Mucosa of rectum (tissue), 2 donors: Measurements from ENCODE around the gene TH.

ENCODE experiments used
- H3K27ac ChIP-seq, 2 donors: one replicate each; pipeline ENCODE4 v1.7.0; 2013; ENCODE audit warnings: inconsistent platforms in 2 of 2, low read depth in 2 of 2, low read length in 2 of 2
- H3K27me3 ChIP-seq, 2 donors: one replicate each; pipeline ENCODE4 v1.7.0; 2013; ENCODE audit warnings: low read length in 2 of 2; ENCODE audit not compliant: control insufficient read depth in 2 of 2, insufficient read depth in 2 of 2
- H3K36me3 ChIP-seq, 2 donors: one replicate each; pipeline ENCODE4 v1.7.0; 2013; ENCODE audit warnings: low read length in 2 of 2; ENCODE audit not compliant: control insufficient read depth in 2 of 2, insufficient read depth in 2 of 2
- H3K4me1 ChIP-seq, 2 donors: one replicate each; pipeline ENCODE4 v1.7.0; 2013; ENCODE audit warnings: low read length in 2 of 2, mild to moderate bottlenecking in 1 of 2; ENCODE audit not compliant: control insufficient read depth in 2 of 2, insufficient read depth in 2 of 2
- H3K4me3 ChIP-seq, 2 donors: one replicate each; pipeline ENCODE4 v1.7.0; 2013; ENCODE audit warnings: low read length in 2 of 2
- H3K9ac ChIP-seq, 2 donors: one replicate each; pipeline ENCODE4 v1.7.0; 2013; ENCODE audit warnings: low read length in 2 of 2, low read depth in 1 of 2, mild to moderate bottlenecking in 1 of 2
- H3K9me3 ChIP-seq, 2 donors: one replicate each; pipeline ENCODE4 v1.7.0; 2013; ENCODE audit warnings: low read length in 2 of 2; ENCODE audit not compliant: control insufficient read depth in 2 of 2
- donor health status: healthy.
- donor health status: Normal muscosa, but diverticular disease.

TH gene

GRCh38 chr11:2149460-2149859, 22.2 kb downstream of the TH start:
- Histone ChIP-seq H3K4me1 (peaks cover 4 to 5% of the 10 kb centered on the region in 2 donors), H3K27me3 (peaks cover 30 to 48% of the 10 kb centered on the region in 2 donors), H3K9me3 (no peaks in the 10 kb centered on the region), H3K9ac (no peak overlapping the region), H3K27ac (no peak overlapping the region), H3K36me3 (no peaks in the 10 kb centered on the region), H3K4me3 (no peak overlapping the region)

DNA sequence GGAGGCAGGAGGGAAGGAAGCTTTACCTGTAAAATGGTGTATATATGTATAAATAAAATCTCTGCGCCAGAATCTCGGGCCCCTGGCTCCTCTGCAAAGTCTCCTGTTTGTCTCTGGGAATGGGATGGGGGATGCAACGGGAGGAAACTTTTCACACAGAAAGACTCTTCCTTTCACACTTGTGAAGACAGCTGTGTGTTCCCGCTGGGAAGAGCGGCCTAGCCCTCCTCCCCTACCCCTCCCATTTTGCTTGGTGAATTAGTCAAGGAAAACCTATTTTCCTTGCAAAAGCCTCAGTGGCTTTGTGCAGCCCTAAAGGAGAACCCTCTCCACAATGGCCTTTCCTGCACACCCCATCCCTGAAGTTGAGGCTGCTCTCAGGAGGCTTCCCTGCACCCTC, 23.0 kb downstream of the TH start:
- Histone ChIP-seq H3K4me1 (peaks cover 4 to 5% of the 10 kb centered on the region in 2 donors), H3K4me3 (no peak overlapping the region), H3K9me3 (no peaks in the 10 kb centered on the region), H3K36me3 (no peaks in the 10 kb centered on the region), H3K9ac (no peak overlapping the region), H3K27ac (no peak overlapping the region), H3K27me3 (peaks cover 30 to 55% of the 10 kb centered on the region in 2 donors)

GRCh38 chr11:2147391-2147790, 24.2 kb downstream of the TH start:
- Histone ChIP-seq H3K9me3 (no peaks in the 10 kb centered on the region), H3K27me3 (peaks cover 38 to 64% of the 10 kb centered on the region in 2 donors), H3K4me1 (peaks cover 4 to 5% of the 10 kb centered on the region in 2 donors), H3K27ac (no peak overlapping the region), H3K4me3 (no peak overlapping the region), H3K9ac (no peak overlapping the region), H3K36me3 (no peaks in the 10 kb centered on the region)

GRCh38 chr11:2146051-2146450, 25.6 kb downstream of the TH start:
- no peak overlapping the region for H3K4me3 ChIP-seq

GRCh38 chr11:2144544-2145248, 26.9 kb downstream of the TH start:
- no peak overlapping the region for H3K27ac ChIP-seq
- peaks cover 0 to 3% of the 10 kb centered on the region in 2 donors for H3K4me1 ChIP-seq
- H3K36me3 ChIP-seq: no peaks in the 10 kb centered on the region
- no peaks in the 10 kb centered on the region for H3K9me3 ChIP-seq
- no peak overlapping the region for H3K9ac ChIP-seq
- H3K27me3 ChIP-seq: peaks cover 41 to 72% of the 10 kb centered on the region in 2 donors
- H3K4me3 ChIP-seq: no peak overlapping the region

More at GRCh38 chr11:2146051-2146450, 25.6 kb downstream of the TH start:
- Histone ChIP-seq H3K9me3 (no peaks in the 10 kb centered on the region), H3K36me3 (no peaks in the 10 kb centered on the region), H3K4me1 (no peaks in the 10 kb centered on the region), H3K27me3 (peaks cover 44 to 73% of the 10 kb centered on the region in 2 donors), H3K27ac (no peak overlapping the region), H3K9ac (no peak overlapping the region)

DNA sequence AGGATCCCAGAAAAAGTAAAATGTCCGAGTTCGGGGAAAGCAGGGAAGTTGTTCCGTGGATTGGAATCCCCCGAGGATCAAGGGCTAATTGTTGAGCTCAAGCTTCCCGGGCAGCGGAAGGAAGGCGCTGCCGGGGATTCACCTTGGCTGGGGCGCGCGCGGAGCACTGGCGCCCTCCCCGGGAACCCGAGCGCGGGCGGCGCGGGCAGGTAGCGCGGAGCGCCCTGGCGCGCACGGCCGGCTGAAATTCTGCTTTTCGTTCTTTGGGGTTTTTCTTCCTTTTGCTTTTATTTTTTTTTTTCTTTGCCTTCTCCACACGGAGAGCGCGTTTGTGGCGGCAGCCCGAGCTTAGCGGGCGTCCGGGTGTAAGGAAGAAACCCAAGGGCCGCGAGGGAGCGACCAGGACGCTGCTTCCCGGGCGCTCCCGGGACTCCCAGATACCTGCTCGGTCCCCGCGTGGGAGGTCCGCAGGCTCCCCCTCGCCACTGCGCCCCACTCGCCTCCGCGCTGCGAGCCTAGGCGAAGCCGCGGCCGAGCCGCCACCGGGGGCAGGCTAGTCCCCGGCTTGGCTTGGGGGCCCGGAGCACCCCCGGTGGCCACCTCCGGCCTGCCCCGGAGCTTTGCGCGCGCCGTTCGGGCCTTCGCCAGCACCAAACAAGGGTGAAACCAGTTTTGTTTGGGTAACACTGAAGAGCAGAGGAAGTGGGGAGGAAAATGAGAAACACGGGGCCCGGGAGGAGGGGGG, 27.6 kb downstream of the TH start:
- H3K4me1 ChIP-seq: peaks cover 0 to 3% of the 10 kb centered on the region in 2 donors
- peaks cover 41 to 66% of the 10 kb centered on the region in 2 donors for H3K27me3 ChIP-seq
- H3K9me3 ChIP-seq: no peaks in the 10 kb centered on the region
- H3K4me3 ChIP-seq: no peak overlapping the region
- no peaks in the 10 kb centered on the region for H3K36me3 ChIP-seq
- no peak overlapping the region for H3K27ac ChIP-seq
- no peak overlapping the region for H3K9ac ChIP-seq

- H3K4me3 ChIP-seq: no peak overlapping the region
- H3K4me1 ChIP-seq: peaks cover 0 to 3% of the 10 kb centered on the region in 2 donors
- H3K27me3 ChIP-seq: peaks cover 41 to 66% of the 10 kb centered on the region in 2 donors
- no peak overlapping the region for H3K27ac ChIP-seq
- no peaks in the 10 kb centered on the region for H3K36me3 ChIP-seq
- H3K9ac ChIP-seq: no peak overlapping the region
- H3K9me3 ChIP-seq: no peaks in the 10 kb centered on the region
Observed at GRCh38 chr11:2143477-2143798, 28.2 kb downstream of the TH start.

GRCh38 chr11:2142762-2143202, 28.8 kb downstream of the TH start:
- H3K27me3 ChIP-seq: peaks cover 41 to 66% of the 10 kb centered on the region in 2 donors
- no peak overlapping the region for H3K27ac ChIP-seq
- peaks cover 0 to 3% of the 10 kb centered on the region in 2 donors for H3K4me1 ChIP-seq
- no peaks in the 10 kb centered on the region for H3K36me3 ChIP-seq
- H3K9ac ChIP-seq: no peak overlapping the region
- no peaks in the 10 kb centered on the region for H3K9me3 ChIP-seq
- H3K4me3 ChIP-seq: no peak overlapping the region

- Histone ChIP-seq H3K27me3 (peaks cover 41 to 65% of the 10 kb centered on the region in 2 donors), H3K9me3 (no peaks in the 10 kb centered on the region), H3K4me1 (peaks cover 0 to 3% of the 10 kb centered on the region in 2 donors), H3K9ac (no peak overlapping the region), H3K36me3 (no peaks in the 10 kb centered on the region), H3K27ac (no peak overlapping the region), H3K4me3 (no peak overlapping the region)
Observed at GRCh38 chr11:2142300-2142759, 29.3 kb downstream of the TH start.
